GM12874 (cell line): ENCODE data around the gene CDC42BPA.

ENCODE experiments used
- CTCF ChIP-seq: IDR thresholded peaks from 2 replicates; pipeline ENCODE4 v1.5.1; 2011; ENCODE audit warnings: low read depth, mild to moderate bottlenecking, control low read depth, low read length, moderate library complexity; ENCODE audit not compliant: insufficient read depth

Gene CDC42BPA

GRCh38 chr1:227312361-227313025, 5.8 kb downstream of the CDC42BPA start:
- no peak for TF ChIP-seq CTCF

GRCh38 chr1:227311389-227312001, 6.8 kb downstream of the CDC42BPA start:
- TF ChIP-seq CTCF, result no peak

DNA sequence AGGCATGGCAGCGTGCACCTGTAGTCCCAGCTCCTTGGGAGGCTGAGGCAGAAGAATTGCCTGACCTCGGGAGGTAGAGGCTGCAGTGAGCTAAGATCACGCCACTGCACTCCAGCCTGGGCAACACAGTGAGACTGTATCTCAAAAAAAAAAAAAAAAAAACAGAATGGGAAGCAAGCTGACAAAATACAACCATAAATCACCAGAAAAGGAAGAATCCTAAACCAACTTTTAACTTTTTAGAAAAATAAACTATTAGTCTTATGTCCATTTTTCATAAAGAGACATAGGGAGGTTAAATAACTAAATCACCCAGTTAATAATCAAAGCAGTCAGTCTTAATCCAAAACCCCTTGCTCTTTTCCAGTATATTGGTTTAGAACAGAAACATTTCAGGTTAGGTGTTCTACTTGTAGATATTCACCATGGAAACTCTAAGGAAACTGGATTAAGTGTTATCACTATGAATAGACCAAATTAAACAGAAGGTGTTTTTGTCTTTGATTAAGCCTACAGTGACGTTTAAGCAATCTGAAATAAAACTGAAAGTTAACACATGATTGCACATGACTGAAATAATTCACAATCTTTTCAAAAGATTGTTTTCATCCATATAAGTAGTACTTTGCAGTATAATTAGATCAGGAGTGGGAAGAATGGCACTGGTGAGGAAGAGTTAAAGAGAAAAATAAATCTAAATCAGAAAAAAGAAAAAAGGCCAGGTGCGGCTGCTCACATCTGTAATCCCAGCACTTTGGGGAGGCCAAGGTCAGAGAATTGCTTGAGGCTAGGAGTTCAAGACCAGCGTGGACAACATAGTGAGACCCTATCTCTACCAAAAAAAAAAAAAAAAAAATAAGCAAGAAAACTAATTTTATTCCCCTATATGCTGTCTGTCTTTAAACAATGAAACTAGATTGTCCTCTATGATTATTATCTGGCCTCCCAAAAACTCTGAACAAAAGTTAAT, 9.6 kb downstream of the CDC42BPA start:
- no peak for TF ChIP-seq CTCF

DNA sequence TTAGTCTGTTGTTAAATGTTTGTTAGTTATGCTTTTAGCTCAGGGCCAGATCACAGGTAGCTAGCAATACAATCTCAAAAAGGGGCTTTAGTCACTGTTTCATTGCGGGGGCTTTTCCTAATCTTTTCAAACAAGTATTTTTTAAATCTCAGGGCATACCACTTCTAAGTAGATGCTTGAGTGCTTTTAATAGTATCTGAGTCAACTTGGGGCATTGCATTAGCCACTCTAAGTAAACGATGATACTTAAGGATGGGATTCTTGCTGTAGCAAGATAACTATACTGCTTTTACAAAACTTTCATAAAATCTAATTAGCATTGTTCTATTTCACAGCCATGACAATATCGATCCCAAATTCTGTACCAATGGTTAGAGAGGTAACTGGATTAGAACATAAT, 11.6 kb downstream of the CDC42BPA start:
- TF ChIP-seq CTCF, result no peak

- no peak for TF ChIP-seq CTCF
These were observed 12.2 kb downstream of the CDC42BPA start for GRCh38 chr1:227305894-227306626.

- no peak for TF ChIP-seq CTCF
These were observed 13.6 kb downstream of the CDC42BPA start for GRCh38 chr1:227304665-227305064.
